H1 (cell line): ENCODE results near the gene IGF2BP3. TPM values are rescaled to one million over a fixed set of nuclear protein-coding genes. Genes with fewer than 3 reads are reported as not detected.

Source experiments
- BACH1 ChIP-seq: IDR thresholded peaks from 2 replicates; pipeline ENCODE4 v1.6.1; 2012; ENCODE audit warnings: low read length, improper control_type of control experiment
- CBX5 ChIP-seq: fragments of 300-800, 300-1000 bp; sonication (generic); IDR thresholded peaks from 2 replicates; pipeline ENCODE4 v1.7.1; 2016; ENCODE audit warnings: antibody characterized with exemption, low read length, low read depth
- CHD1 ChIP-seq: IDR thresholded peaks from 2 replicates; pipeline ENCODE4 v1.6.1; 2012; ENCODE audit warnings: low read depth, low read length, improper control_type of control experiment
- CHD2 ChIP-seq: IDR thresholded peaks from 2 replicates; pipeline ENCODE4 v1.6.1; 2012; ENCODE audit warnings: low read length, improper control_type of control experiment
- EP300 ChIP-seq, 2 experiments: IDR thresholded peaks; 1 replicate in 1 of 2; 2 replicates in 1 of 2; pipeline ENCODE4 v1.6.1; 2011 to 2012; ENCODE audit warnings: low read depth in 2 of 2, low read length in 2 of 2, mild to moderate bottlenecking in 2 of 2, borderline replicate concordance in 1 of 2, inconsistent platforms in 1 of 2, moderate library complexity in 1 of 2
- GABPA ChIP-seq: IDR thresholded peaks from 2 replicates; pipeline ENCODE4 v1.6.1; 2011; ENCODE audit warnings: mild to moderate bottlenecking, low read length, moderate library complexity, borderline replicate concordance; ENCODE audit not compliant: insufficient read depth
- KDM4A ChIP-seq: IDR thresholded peaks from one replicate; pipeline ENCODE4 v1.7.1; 2012; ENCODE audit warnings: low read depth, mild to moderate bottlenecking, moderate library complexity, low read length, inconsistent platforms; ENCODE audit not compliant: severe bottlenecking
- NRF1 ChIP-seq: IDR thresholded peaks from 2 replicates; pipeline ENCODE4 v1.6.1; 2011; ENCODE audit warnings: mild to moderate bottlenecking, low read depth, low read length, improper control_type of control experiment
- RBBP5 ChIP-seq: IDR thresholded peaks from 2 replicates; pipeline ENCODE4 v1.7.1; 2012; ENCODE audit warnings: low read depth, mild to moderate bottlenecking, inconsistent platforms, low read length, moderate library complexity, borderline replicate concordance
- RNF2 ChIP-seq: fragments of 200-900, 300-1000 bp; sonication (generic); IDR thresholded peaks from 2 replicates; pipeline ENCODE4 v1.7.1; 2016; ENCODE audit warnings: borderline replicate concordance, low read depth, mild to moderate bottlenecking, antibody characterized with exemption, low read length; ENCODE audit not compliant: poor library complexity, severe bottlenecking; ENCODE audit errors: missing control alignments
- SAP30 ChIP-seq: fragments of 300-600 bp; sonication (generic); IDR thresholded peaks from 2 replicates; pipeline ENCODE4 v1.7.1; 2012; ENCODE audit warnings: low read length, moderate library complexity, mild to moderate bottlenecking, inconsistent platforms; ENCODE audit not compliant: insufficient read depth, insufficient replicate concordance
- SIN3A ChIP-seq, 2 experiments: IDR thresholded peaks in 1 of 2; conservative IDR thresholded peaks in 1 of 2; 2 replicates each; pipeline ENCODE4 v1.6.1; 2011 to 2012; ENCODE audit warnings: low read length in 2 of 2, improper control_type of control experiment in 1 of 2, low read depth in 1 of 2, mild to moderate bottlenecking in 1 of 2
- SP4 ChIP-seq: IDR thresholded peaks from 2 replicates; pipeline ENCODE4 v1.6.1; 2012; ENCODE audit warnings: low read length, inconsistent platforms
- TAF1 ChIP-seq: IDR thresholded peaks from 2 replicates; pipeline ENCODE4 v1.6.1; 2011; ENCODE audit warnings: mild to moderate bottlenecking, low read depth, low read length
- TCF12 ChIP-seq: IDR thresholded peaks from 2 replicates; pipeline ENCODE4 v1.6.1; 2011; ENCODE audit warnings: low read depth, mild to moderate bottlenecking, low read length
- polyA plus RNA-seq, 7 experiments: library from polyadenylated mRNA; depleted of rRNA in 3 of 7; stranded (reverse) in 5 of 7; unstranded in 2 of 7; fragments of >200 nt in 5 of 7; fragments of 200-250 nt in 2 of 7; gene quantifications; 1 replicate in 5 of 7; 2 replicates in 1 of 7; 4 replicates in 1 of 7; pipeline versions ENCODE4 v1.2.1 to v1.2.3, GENCODE V29; 2011 to 2013; ENCODE audit warnings: missing spikeins in 2 of 7, mixed read lengths in 2 of 7
- total RNA-seq: library from RNA; stranded (reverse); fragmentation: NEBNext Ultra II Directional; extraction: Animal tissue kit (Norgen Biotek cat#: 25700); gene quantifications from 2 replicates; pipeline ENCODE4 v1.2.1, GENCODE V29; 2021

The IGF2BP3 gene
- total and polyA plus RNA-seq, 2 of the 8 experiments (the other 6 are each of a cell fraction or from before 2014, with no cell fraction given) = 66.3 to 193 TPM

GRCh38 chr7:23298885-23299769, 171.2 kb downstream of the IGF2BP3 start, which contains the start of gene MALSU1 (continued):
- TF ChIP-seq EP300 (IDR thresholded peaks at IDR 0.05; ENCODE audit: borderline replicate concordance in 1 of 2, low read depth in 2 of 2, low read length in 2 of 2) (0 out of 3 replicates have a peak, but pooled peaks of 1 of the 2 experiments have one; percentile 37), SIN3A (conservative IDR thresholded peaks at IDR 0.05 in 1 of 2, IDR thresholded peaks at IDR 0.05 in 1 of 2; ENCODE audit: low read depth in 1 of 2, low read length in 2 of 2) (peak; percentile 22 to 90; a peak in 2 of 4 replicates), CHD1 (no peak), TAF1 (peak; percentile 83), SP4 (peak; percentile 82), BACH1 (peak; percentile 72), NRF1 (no peak), CBX5 (no peak), KDM4A (peak; percentile 85), CHD2 (peak; percentile 35), RBBP5 (peak; percentile 94; the same call in 1 of the 2 replicates), GABPA (peak; percentile 50; the same call in 1 of the 2 replicates), SAP30 (no peak), TCF12 (no peak), RNF2 (no peak)
